Measurements from ENCODE around the gene TSEN54. TPM values are rescaled to one million over a fixed set of nuclear protein-coding genes. Genes with fewer than 3 reads are reported as not detected.

The TSEN54 gene
- total and polyA plus RNA-seq, 2 experiments from 2014 or later, result 45.9 to 62.5 TPM

DNA sequence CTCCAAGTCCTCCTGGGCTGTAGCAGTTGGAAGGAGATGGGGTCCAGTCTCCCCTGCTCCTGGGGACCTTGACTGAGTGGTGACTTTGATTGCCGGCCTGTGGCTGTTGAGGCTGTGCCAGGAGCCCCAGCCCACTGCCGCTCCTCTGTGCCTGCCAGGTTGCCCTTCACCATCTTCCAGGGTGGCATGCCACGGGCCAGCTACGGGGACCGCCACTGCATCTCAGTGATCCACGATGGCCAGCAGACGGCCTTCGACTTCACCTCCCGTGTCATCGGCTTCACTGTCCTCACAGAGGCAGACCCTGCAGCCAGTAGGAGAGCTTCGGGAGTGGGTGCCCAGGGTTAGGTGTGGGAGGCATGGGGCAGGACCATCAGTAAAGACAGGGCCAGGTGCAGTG is 47.9 kb downstream of the TSEN54 start (continued):
- TF ChIP-seq, protein P1, sequence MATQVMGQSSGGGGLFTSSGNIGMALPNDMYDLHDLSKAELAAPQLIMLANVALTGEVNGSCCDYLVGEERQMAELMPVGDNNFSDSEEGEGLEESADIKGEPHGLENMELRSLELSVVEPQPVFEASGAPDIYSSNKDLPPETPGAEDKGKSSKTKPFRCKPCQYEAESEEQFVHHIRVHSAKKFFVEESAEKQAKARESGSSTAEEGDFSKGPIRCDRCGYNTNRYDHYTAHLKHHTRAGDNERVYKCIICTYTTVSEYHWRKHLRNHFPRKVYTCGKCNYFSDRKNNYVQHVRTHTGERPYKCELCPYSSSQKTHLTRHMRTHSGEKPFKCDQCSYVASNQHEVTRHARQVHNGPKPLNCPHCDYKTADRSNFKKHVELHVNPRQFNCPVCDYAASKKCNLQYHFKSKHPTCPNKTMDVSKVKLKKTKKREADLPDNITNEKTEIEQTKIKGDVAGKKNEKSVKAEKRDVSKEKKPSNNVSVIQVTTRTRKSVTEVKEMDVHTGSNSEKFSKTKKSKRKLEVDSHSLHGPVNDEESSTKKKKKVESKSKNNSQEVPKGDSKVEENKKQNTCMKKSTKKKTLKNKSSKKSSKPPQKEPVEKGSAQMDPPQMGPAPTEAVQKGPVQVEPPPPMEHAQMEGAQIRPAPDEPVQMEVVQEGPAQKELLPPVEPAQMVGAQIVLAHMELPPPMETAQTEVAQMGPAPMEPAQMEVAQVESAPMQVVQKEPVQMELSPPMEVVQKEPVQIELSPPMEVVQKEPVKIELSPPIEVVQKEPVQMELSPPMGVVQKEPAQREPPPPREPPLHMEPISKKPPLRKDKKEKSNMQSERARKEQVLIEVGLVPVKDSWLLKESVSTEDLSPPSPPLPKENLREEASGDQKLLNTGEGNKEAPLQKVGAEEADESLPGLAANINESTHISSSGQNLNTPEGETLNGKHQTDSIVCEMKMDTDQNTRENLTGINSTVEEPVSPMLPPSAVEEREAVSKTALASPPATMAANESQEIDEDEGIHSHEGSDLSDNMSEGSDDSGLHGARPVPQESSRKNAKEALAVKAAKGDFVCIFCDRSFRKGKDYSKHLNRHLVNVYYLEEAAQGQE (IDR thresholded peaks at IDR 0.05; ENCODE audit: unreplicated experiment), result no peak
- TF ChIP-seq CTCF (conservative IDR thresholded peaks at IDR 0.05; ENCODE audit: low read depth in 2 of 2) (no peak), POLR2AphosphoS5 (IDR thresholded peaks at IDR 0.05; ENCODE audit: low read depth) (no peak), CREB1 (CRISPR knock-in tag; IDR thresholded peaks at IDR 0.05; ENCODE audit: low read depth) (no peak), JUNB (IDR thresholded peaks at IDR 0.05; ENCODE audit: unreplicated experiment) (no peak), NANOG (IDR thresholded peaks at IDR 0.05; ENCODE audit: borderline replicate concordance) (no peak)

DNA sequence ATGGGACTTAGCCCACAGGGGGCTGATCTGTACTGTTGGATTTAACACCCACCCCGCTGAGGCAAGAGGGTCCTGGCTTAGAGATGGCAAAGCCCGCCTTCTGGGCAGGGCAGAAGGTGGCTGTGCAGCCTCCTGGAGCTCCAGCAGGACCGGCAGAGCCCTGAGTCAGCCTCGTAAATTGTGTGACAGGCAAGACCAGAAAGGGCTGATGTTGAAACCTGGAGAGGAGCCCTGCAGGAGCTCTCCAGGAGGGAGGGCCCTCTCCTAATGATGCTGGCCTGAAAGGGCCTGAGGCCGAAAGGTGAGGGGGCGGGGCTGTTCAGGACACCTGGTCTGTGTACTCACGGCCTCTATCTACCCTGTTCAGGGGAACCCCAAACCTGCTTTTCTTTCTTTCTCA is 48.7 kb downstream of the TSEN54 start:
- Histone ChIP-seq H3K36me3 (ENCODE audit: insufficient read depth) (no peaks in the 10 kb centered on the region; the same call in 1 of the 2 replicates), H3K9me2 (ENCODE audit: insufficient read depth) (no peaks in the 10 kb centered on the region), H4K20me1 (replicated peaks; ENCODE audit: insufficient read depth) (no peaks in the 10 kb centered on the region), H3K4me1 (ENCODE audit: insufficient read depth) (no peaks in the 10 kb centered on the region), H2AFZ (no peak overlapping the region), H3K27ac (ENCODE audit: low read depth) (no peak overlapping the region), H3K4me3 (no peak overlapping the region), H3F3A (replicated peaks; ENCODE audit: low read depth) (no peaks in the 10 kb centered on the region), H3K4me2 (no peak overlapping the region), H3K27me3 (ENCODE audit: insufficient read depth) (no peaks in the 10 kb centered on the region), H3K79me2 (replicated peaks; ENCODE audit: insufficient read depth) (no peaks in the 10 kb centered on the region)
- Mint-ChIP-seq H3K4me3 (no peak overlapping the region), H3K36me3 (ENCODE audit: low read depth) (no peaks in the 10 kb centered on the region), H3K4me1 (no peaks in the 10 kb centered on the region), H3K27ac (no peak overlapping the region), H3K27me3 (ENCODE audit: insufficient read depth, low read depth, poor library complexity) (peaks cover 2% of the 10 kb centered on the region), H3K9me3 (no peaks in the 10 kb centered on the region)
- TF ChIP-seq, protein P1 (IDR thresholded peaks at IDR 0.05; ENCODE audit: unreplicated experiment), result no peak
- peak; percentile 56; the same call in 2 of the 3 replicates for ATAC-seq
- DNase-seq (ENCODE audit: low spot score), result no peak

Measured in GM23338 (cell line).